GM18526 (cell line): ENCODE data around the gene NOVA2.

Experiments
- POLR2A ChIP-seq: IDR thresholded peaks from 3 replicates; pipeline ENCODE4 v1.6.1; 2011; ENCODE audit not compliant: insufficient read length; ENCODE audit errors: extremely low read depth

NOVA2 gene

DNA sequence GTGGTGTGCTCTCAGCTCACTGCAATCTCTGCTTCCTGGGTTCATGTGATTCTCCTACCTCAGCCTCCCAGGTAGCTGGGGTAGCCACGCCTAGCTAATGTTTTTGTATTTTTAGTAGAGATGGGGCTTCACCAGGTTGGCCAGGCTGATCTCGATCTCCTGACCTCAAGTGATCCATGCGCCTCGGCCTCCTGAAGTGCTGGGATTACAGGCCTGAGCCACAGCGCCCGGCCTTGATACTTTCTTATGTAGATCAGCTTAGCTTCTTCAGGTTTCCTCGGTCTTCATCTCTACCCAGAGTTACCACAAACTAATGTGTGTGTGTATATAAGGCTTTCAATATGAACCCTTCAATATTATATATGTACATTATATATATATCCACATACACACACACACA, 11.7 kb upstream of the NOVA2 start:
- no peak for TF ChIP-seq POLR2A

DNA sequence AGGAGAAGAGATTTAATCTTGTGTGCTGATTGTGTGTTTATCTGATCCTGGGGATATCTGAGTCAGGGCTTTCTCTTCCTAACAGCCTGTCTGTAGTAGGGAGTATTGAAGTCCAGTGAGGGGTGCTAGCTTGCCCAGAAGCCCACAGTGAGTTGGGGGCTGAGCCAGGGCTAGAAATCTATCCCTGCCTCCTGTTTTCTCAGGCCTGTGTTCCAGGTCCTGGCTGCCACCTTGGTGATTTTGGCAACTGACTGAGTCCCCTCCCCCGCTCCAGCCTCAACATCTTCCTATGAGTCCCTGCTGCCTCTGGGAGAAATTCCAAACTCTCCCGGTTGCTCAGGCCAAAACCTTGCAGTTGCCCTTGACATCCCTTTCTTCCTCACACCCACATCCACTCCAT, 7.7 kb upstream of the NOVA2 start:
- TF ChIP-seq POLR2A = no peak

DNA sequence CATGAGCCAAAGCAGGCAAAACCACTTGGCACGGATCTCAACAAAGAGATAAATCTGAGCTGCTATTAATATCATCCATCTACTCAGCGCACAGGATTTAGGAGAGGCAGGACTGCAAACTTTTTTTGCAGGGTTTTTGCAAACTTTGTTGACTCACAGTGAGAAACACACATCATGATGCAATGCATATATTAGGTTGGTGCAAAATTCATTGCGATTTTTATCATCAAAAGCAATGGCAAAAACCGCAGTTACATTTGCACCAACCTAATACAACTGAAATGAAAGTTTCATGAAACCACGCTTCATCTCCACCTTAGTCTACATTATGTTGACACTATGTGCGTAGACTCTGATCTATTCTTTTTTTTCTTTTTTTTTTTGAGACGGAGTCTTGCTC, 4.5 kb upstream of the NOVA2 start:
- TF ChIP-seq POLR2A = no peak

DNA sequence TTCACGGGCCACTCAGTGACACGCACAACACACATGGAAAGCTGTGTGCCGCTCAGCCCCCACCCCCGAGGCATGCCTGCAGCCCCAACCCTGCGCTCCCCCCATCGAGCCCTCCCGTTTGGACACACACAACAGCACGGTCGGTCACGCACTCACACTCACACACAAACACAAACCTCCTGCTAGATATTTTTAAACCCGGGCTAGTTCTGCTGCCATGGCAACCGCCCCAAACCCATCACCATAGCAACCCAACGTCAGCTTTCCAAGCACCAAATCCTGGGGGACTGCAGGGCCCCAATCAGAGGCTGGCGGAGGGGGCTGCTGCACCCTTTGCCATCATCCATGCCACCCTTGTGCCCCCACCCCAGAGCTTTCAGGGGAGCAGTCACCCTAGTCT, 2.5 kb upstream of the NOVA2 start:
- TF ChIP-seq POLR2A = no peak

DNA sequence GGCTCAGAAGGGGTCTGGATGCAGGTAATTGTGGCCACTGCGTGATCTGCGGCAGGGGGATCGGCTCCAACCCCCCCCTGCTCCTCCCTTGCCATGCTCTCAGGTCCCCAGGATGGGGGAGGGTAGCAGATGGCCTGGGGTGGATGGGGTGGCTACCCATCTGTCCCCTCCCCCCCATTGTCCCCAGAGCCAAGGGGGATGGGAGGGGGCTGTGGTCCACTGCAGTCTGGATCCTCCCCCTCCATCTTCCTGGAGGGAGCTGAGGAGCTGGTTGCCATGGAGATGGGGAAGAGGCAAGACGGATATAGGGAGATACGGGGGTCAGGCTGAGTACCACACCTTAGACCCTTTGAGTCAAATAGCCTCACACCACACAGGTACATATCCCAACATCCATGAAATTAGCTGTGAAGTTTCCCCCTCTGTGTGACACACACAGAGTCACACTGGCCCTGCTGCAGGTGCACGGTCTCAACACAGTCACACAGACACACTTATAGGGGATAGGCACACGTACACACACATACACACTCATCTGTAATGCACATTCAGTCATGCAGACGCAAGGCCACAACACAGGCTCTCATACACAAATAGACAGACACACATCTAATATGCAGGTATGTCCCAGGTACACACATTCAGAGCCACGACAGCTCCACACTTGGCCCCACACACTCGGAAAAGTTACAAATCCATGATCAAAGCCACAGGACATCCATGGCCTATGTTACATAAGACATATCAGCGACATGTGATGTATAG, 1.8 kb upstream of the NOVA2 start:
- TF ChIP-seq POLR2A = no peak

DNA sequence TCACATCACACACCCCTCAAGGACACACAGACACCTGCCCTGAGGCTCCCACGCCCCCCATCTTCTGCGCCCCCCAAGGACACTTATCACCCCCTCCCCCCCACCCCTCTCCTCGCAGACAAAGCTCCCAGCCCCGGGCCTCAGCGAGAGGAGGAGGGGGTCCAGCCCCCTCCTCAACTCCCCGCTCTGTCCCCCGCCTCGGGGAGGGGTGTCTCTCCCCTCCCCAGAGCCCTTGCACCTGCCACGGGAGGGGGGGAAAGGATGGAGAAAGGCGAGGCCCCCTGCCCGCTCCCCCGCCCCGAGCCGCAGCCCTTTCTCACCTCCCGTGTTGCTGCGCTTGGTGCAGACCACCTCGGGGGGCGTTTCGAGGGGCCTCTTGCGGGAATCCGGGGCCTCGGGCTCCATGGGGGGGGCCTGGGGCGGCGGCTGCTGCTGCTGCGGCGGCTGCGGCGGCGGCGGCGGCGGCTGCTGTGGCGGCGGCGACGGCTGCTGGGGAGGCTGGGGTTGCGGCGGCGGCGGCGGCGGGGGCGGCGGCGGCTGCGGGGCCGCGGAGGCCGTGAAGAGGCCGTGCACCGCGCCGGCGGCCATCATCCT, 621 bp downstream of the NOVA2 start:
- TF ChIP-seq POLR2A = no peak

DNA sequence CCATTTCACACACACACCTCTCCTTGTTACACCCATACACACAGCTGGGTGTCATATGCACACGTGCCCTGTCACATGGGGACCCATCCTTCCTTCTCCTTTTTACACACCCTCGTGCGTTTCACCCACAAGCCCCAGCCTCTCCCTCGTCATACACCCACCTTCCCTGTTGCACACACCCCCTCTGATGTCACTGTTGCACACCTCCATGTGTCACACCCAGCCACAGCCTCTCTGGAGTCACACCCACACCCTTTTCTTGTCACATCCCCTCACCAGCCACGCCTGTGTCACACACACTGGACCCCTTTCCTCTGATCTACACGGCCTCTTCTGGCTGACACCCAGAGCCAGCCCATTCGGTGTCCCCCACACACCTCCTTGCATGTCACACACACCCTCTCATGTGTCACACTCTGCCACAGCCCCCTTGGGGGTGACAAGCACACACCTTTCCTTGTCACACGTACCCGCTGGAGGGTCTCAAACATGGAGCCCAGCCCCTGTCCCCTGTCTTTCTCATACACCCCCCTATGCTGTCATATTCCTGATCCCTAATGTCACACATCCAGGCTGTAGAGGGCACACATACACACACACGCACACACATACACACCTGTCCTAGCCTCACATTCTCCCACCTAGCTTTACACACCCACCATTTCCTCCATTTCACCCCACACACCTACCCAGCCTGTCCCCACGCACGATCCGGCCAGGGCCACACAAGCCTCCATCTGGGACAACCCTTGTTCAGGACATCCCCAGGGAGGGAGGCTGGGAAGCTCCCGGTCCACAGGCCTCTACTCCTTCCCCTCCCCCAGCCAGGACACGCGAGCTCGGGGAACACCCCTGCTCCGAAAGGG, 1.4 kb downstream of the NOVA2 start:
- no peak for TF ChIP-seq POLR2A

DNA sequence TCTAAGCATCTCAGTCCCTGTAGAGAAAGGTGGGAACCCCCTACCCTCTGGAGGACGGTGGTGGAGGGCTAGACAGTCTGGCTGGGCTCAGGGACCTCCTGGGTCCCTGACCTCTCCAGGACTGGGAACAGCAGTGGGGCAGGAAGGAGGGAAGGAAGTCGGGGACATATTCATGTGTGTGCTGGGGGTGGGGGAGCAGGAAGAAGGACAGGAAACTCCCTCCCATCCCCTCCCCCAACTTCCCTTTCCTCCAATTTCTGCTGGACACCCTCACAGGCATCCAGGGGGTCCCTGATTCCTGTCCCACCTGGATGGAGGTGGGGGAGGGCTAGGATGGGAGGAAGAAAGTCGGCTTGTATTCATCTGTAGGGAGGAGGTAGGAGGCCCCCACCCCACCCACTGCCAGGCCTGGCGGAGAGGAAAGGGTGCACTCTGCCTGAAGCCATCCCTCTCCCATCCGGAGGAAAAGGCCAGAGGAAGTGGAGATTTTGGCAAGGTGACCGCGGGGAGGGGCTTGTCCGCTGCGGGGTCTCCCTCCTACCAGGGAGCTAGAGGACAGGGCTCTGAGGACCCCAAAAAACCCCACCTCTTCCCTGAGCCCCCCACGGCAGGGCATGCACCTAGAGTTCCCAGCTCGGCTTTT, 2.3 kb downstream of the NOVA2 start:
- TF ChIP-seq POLR2A = no peak

DNA sequence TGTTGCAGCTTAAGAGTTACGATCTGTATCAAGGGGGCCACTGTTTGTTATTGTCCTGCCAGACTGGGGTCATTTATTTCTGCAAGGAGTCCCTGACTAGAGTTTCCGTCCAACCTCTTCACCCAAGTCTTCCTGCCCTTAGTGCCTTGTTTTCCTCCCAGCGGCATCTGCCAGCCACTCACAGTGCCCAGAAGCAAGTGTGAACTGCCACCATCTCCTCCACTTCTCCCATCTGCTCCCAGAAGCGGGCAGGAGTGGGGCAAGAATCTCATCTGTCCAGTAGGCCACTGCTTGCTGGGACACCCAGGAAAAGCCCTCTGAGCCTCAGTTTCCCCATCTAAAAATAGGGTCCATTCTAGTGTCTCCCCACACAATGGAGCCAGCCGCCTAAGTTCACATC, 4.0 kb downstream of the NOVA2 start:
- TF ChIP-seq POLR2A = no peak

DNA sequence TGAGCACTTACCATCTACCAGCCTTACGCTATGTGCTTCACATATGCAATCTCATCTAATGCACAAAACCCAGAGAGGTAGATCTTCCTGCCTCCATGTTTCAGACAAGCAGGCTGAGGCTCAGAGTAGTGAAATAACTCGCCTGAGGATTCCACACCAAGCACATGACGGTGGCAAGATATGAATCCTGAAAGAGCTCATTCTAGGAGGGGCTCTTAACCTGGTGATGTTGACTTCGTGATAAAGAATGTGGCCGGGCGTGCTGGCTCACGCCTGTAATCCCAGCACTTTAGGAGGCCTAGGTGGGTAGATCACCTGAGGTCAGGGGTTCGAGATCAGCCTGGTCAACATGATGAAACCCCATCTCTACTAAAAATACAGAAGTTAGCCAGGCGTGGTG, 5.0 kb downstream of the NOVA2 start:
- TF ChIP-seq POLR2A = no peak

DNA sequence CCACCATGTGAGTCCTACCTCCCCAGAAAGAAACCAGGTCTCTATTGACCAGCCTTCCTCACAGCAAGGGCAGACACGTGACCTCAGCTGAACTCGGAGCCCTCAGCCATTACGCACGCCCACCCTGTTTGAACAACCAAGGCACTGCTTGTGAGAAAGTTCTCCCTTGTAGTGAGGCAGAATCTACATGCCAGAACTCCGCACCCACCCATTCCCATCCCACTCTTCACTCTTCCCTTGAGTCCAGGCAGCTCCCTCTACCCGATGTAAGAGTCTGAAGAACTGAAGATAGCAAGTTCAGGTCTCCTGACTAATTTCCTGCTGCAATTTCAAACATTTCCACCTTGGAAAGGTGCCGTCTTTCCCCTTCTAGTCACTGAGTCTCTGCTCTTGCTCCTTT, 6.4 kb downstream of the NOVA2 start:
- no peak for TF ChIP-seq POLR2A

DNA sequence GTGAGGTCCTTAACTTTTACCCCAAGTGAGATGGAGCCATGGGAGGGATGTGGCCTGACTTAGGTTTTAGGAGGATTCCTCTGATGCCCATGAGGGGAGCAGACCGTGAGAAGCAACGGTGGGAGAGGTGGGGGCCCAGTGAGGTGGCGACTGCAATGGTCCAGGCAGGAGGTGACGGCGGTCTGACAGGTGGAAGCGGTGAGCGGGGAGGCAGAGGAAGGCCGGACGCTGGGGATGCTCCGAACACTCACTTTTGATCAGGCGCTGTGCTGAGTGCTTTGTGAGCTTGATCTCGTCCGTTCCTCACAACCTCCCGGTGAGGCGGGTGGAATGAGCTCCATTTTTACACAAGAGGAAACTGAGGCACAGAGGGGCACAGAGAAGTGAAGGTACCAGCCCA, 11.6 kb downstream of the NOVA2 start:
- TF ChIP-seq POLR2A = no peak

DNA sequence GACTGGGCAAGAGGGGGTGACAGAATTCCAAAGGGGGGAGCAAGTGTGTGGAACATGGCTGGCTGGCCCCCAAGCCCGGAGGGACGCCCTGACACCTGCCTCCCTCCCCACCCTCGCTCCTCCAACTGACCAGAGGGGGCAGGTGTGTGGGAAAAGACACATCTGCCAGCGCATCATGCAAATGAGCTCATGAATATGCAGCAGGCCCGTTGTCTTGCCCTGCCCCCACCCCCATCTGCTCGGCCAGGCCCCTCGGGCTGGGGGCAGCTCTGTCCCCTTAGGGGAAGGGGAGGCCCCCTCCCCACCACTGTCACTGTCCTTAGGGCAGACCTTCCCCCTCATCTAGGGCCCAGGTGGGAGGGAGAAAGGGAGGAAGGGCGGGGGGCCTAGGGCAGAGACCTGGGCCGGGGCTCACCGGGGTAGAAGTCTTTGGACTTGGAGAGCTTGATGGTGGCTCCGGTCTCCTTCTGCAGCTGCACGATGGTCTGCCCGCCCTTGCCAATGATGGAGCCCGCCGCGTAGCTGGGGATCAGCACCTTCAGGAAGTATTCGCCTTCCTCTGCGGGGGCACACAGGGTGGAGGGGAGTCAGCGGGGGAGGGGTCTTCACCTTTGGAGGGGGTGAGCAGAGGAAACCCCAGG, 12.9 kb downstream of the NOVA2 start:
- TF ChIP-seq POLR2A = no peak

DNA sequence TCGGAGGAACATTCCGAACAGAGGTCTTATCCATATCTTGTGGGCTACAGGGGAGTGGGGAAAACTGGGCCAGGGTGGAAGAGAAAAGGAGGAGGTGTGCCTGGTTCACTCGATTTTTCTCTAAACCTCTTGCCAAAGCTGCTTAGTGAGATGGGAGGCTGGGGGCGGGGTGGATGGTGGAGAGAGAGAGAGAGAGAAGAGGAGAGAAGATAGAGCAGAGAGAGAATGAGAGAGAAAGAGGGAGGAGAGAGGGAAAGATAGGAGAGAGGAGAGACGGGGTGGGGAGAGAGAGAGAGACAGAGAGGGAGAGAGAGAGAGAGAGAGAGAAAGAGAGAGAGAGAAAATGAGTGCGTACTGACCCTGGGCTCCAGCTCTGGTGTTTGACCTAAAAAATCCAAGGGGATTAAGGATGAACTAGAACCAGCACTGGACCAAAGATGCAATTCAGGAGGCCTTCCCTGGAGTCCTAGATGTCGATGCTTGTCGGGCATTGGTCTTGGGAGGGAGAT, 14.1 kb downstream of the NOVA2 start:
- TF ChIP-seq POLR2A = no peak
